Activated CD4-positive, alpha-beta T cell treated with anti-CD3 and anti-CD28 coated beads, Interleukin-10, Interleukin-2, amounts not matched to agents 100 ng/mL and 50 ng/mL, durations not matched to agents 16 hours and 8 hours (primary cell): ENCODE data around the gene MAVS.
A peak's percentile ranks its signal among the peaks of the same experiment; 100 is the strongest.

Experiments
- DNase-seq: peaks from one replicate; pipeline ENCODE4 v3.0.0-alpha.2; 2020

MAVS gene

GRCh38 chr20:3846740-3847428, at the start of gene MAVS:
Gene MAVS (plus strand): TSS chr20:3846834. CDS start chr20:3854625, 7,791 bp downstream.
- DNase-seq = peak; percentile 92

GRCh38 chr20:3797226-3797545, 49.4 kb upstream of the MAVS start:
- no peak for DNase-seq

GRCh38 chr20:3797592-3798372, 48.9 kb upstream of the MAVS start:
- DNase-seq = peak; percentile 71

- no peak for DNase-seq
Measured at GRCh38 chr20:3798373-3798768, 48.3 kb upstream of the MAVS start.

DNA sequence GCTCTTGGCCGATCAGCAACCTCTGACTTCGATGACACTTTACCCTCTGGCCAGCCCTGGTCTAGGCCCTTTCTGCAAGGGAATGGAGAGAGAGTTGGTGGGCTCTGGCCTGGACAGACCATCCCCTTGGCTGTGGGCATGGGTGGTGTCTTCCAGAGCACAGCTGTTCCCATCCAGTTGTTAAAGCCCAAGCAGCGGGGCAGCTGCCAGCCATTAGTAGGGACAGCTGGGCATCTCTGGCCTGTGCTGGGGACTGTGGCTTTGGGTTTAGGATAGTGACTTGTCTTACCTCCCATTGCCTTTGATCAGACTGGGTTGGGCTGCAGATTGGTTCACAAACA, 47.8 kb upstream of the MAVS start:
- no peak for DNase-seq

DNA sequence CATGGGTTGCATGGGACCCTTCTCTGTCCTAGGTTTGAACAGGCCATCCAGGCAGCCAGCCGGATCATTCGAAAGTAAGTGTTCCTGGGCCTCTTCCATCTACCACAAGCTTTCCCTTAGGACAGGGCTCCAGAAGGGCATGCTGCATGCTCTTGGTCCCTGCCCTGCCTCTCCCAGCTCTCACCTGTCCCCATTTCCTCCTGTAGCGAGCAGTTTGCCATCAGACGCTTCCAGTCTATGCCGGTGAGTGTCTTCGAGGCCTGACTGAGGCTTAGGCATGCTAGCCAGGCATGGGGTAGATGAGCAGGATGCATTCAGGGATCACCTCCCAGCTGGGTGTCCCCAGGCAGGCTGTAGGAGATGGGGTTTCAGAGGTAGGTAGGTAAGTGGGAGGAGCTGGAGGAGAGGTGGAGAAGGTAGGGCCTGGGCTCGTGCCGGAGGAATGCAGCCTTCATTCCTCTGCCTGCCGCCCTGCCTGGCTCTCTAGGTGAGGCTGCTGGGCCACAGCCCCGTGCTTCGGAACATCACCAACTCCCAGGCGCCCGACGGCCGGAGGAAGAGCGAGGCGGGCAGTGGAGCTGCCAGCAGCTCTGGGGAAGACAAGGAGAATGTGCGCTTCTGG, 46.3 kb upstream of the MAVS start:
- DNase-seq = no peak

GRCh38 chr20:3800878-3801260, 45.8 kb upstream of the MAVS start:
- DNase-seq = no peak

DNA sequence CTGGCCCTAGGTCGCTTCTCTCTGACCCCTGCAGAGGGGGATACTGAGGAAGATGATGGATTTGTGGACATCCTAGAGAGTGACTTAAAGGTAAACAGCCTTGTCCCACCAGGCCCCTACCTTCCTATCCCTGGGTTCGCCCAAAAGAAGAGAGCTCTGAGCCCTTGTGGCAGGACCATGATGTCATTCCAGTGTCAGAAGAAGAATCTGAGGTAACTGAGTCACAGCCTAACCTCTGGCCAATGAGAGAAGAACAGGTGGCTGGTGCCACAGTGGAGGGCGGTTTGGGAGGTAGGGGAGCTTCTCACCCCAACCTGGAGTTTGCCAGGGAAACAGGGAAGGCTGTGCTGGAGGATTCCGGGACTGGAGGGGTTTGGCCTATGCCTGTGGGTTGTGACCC, 45.3 kb upstream of the MAVS start:
- no peak for DNase-seq

- DNase-seq = no peak
Measured at GRCh38 chr20:3801846-3802245, 44.8 kb upstream of the MAVS start.

DNA sequence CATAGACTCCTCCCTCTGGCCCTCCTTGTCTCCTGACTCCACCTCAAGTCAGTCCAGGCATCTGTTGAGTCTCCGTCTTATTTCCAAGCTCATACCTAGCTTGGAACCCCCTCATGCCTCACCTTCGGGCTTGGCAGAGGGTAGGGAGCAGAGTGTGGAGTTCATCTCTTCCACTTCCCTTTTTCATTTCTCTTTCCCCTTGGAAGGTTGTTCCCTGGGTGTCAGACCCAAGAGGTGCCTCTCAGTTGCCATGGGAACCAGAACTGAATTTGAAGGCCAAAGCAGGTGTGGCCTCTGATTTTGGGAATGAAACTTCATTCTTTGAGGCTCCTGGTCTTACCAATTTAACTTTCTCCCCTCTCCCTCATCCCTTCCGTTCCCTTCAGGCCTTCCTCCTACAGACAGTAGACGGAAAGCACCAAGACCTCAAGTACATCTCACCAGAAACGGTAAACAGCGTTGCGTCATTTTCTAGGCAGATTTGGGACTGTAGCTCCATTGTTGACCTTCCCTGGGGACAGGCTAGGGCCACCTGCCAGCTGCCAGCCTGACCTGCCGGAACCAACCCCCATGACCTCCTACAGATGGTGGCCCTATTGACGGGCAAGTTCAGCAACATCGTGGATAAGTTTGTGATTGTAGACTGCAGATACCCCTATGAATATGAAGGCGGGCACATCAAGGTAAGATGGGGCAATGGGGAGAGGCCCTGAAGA, 44.0 kb upstream of the MAVS start:
- no peak for DNase-seq

GRCh38 chr20:3803289-3803688, 43.3 kb upstream of the MAVS start:
- no peak for DNase-seq

DNA sequence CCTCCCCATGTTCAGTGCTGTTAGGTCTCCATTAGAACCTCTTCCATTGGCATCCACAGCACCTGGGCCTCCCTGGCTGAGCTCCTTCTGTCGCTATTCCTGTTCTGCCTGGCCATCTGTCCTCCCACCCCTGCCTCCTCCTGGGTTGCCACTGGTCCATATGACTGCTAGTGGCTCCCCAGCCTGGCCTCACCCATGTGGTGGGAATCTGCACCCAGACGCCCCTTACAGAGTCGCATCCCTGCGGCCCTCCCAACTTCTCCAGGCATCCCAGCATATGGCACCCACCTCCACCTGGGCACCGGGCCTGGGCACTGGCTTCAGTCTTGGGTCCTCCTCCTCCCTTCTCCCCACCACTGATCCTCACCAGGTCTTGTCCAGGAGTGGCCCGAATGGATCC, 42.8 kb upstream of the MAVS start:
- no peak for DNase-seq

DNA sequence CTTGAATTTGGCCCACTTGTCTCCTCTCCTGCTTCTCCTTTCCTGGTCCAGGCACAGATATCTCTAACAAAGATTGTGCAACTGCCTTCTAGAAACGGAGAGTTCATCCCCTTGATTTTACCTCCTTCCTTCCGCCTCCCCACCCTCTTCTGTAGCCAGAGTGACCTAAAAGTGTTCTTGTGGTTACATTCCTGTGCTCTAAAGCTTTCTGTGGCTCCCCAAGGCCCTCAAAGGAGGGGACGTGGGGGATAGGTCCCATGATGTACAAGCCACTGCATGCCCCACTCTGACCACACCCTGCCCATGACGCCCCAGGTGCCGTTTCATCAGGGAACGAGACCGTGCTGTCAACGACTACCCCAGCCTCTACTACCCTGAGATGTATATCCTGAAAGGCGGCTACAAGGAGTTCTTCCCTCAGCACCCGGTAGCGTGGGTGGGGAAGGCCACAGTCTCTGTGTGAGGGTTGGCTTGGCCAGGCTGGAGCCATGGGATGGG, 42.3 kb upstream of the MAVS start:
- DNase-seq = no peak

- DNase-seq = no peak
Measured at GRCh38 chr20:3804781-3805180, 41.9 kb upstream of the MAVS start.

- no peak for DNase-seq
Measured at GRCh38 chr20:3808544-3808943, 38.1 kb upstream of the MAVS start.

DNA sequence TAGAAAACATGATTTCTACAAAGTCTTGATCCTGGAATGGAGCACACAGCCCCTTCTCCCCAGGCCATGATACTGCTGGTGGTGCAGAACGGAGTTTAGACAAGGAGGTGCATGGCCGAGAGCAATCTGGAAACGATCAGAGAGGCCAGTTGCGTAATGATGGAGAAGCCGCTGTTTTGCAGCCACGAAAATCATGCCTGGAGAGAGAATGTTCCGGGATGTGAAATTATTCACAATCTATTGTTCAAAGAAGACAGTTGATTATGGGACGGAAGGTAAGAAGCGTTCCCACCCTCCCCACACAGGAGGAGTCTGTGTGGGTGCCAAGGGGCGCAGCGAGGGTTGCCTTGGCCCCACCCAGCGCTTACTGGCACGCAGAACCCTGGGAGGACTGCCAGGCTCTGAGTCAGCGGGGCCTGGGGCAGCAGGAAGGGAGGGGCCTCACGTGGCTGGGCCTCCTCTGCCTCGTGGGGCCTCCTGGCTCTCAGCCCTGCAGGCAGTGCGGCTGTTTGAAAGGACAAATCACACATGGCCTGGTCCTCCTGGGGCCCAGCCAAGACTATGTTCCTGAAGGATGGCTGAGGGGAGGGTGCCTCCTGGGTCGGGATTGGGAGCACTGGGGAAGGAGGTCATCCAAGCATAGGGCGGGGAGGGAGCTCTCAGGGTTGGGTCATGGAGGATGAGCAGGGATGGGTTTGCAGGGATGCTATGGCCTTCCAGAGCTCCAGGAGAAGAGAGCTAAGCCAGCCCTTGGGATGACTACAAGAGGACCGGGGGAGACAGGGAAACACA, 35.0 kb upstream of the MAVS start:
- peak; percentile 97 for DNase-seq

- no peak for DNase-seq
Measured at GRCh38 chr20:3812259-3812681, 34.4 kb upstream of the MAVS start.

GRCh38 chr20:3812975-3813847, 33.4 kb upstream of the MAVS start:
- no peak for DNase-seq

GRCh38 chr20:3813848-3814581, 32.6 kb upstream of the MAVS start:
- DNase-seq = no peak

- no peak for DNase-seq
Measured at GRCh38 chr20:3814928-3815495, 31.6 kb upstream of the MAVS start.
